ENCODE results near the gene EFHC1.
"Not testable (repeated sequence)": the region's sequence is repeated elsewhere in the genome, so short reads cannot be mapped to it uniquely, and the experiment has no call there.

The EFHC1 gene

GRCh38 chr6:52457096-52457495, 37.0 kb downstream of the EFHC1 start:
- TF ChIP-seq CTCF (conservative IDR thresholded peaks at IDR 0.05; ENCODE audit: control insufficient read depth, insufficient read depth, low read depth, low read length) = no peak

GRCh38 chr6:52461194-52461593, 41.1 kb downstream of the EFHC1 start:
- not testable (repeated sequence) for H3K4me3 ChIP-seq (ENCODE audit: control insufficient read depth, low read depth, low read length); DNase-seq (ENCODE audit: low read depth)

More at GRCh38 chr6:52457096-52457495, 37.0 kb downstream of the EFHC1 start:
- no peak for DNase-seq (ENCODE audit: low read depth)
- H3K4me3 ChIP-seq (ENCODE audit: control insufficient read depth, low read depth, low read length) = no peak overlapping the region

GRCh38 chr6:52474173-52474572, 54.0 kb downstream of the EFHC1 start:
- DNase-seq (ENCODE audit: low read depth) = no peak
- H3K4me3 ChIP-seq (ENCODE audit: control insufficient read depth, low read depth, low read length) = no peak overlapping the region
- TF ChIP-seq CTCF (conservative IDR thresholded peaks at IDR 0.05; ENCODE audit: control insufficient read depth, insufficient read depth, low read depth, low read length) = no peak

DNA sequence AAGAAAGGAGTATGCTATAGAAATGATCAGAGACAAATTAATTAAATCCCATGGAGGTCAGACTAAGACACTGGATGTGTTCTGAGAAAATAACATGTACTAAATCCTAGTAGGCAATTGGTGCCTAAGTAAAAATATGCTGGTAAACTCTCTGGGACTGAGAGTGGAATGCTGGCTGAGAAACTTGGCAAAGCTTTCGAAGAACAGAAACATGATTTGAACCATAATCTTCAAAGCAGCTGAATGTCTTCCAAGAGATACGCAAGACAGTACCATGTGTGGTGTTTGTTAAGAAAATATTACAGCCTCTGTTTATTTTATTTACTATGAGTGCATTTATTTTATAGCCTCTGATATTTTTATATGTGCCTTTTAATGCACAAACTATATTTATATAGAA, 55.2 kb downstream of the EFHC1 start:
- no peak for TF ChIP-seq CTCF (conservative IDR thresholded peaks at IDR 0.05; ENCODE audit: control insufficient read depth, insufficient read depth, low read depth, low read length)
- DNase-seq (ENCODE audit: low read depth) = no peak
- no peak overlapping the region for H3K4me3 ChIP-seq (ENCODE audit: control insufficient read depth, low read depth, low read length)

DNA sequence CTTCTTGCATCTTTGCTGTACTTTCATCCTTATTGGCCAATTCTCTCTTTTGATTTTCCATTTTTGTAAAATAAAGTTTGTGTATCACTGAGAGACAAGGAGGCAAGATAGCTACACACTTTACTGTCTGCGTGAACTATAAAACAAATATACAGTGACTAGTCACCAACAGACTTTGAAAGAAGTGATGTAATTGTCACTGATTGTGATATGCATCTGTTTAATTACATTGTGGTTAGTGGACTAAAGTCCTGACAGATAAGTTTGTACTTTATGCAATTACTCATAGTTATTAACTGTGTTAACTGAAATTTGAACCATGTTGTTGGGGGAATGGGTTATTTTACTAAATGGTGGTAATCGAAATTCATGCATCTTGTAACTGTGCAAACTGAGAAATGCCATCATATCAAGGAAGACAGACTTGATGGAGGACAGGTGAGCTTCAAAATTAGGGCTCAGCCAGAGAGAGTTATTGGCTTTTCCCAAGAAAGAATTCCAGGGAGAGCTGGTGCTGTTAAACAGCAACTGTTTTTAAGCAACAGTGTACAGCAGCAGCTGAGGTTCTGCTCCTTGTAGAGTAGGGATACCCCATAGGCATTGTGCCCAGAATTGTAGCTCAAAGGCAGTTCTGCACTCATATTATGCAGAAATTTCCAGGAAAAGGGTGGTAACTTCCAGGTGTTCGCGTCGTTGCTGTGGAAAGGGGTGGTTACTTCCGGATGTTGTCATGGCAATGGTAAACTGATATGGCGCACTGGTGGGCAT, 62.9 kb downstream of the EFHC1 start:
- TF ChIP-seq CTCF (conservative IDR thresholded peaks at IDR 0.05; ENCODE audit: control insufficient read depth, insufficient read depth, low read depth, low read length) = no peak
- no peak for DNase-seq (ENCODE audit: low read depth)
- H3K4me3 ChIP-seq (ENCODE audit: control insufficient read depth, low read depth, low read length) = no peak overlapping the region

- TF ChIP-seq CTCF (conservative IDR thresholded peaks at IDR 0.05; ENCODE audit: control insufficient read depth, insufficient read depth, low read depth, low read length) = no peak
- no peak overlapping the region for H3K4me3 ChIP-seq (ENCODE audit: control insufficient read depth, low read depth, low read length)
- no peak for DNase-seq (ENCODE audit: low read depth)
Observed at GRCh38 chr6:52483671-52484003, 63.5 kb downstream of the EFHC1 start.

- no peak for TF ChIP-seq CTCF (conservative IDR thresholded peaks at IDR 0.05; ENCODE audit: control insufficient read depth, insufficient read depth, low read depth, low read length)
- H3K4me3 ChIP-seq (ENCODE audit: control insufficient read depth, low read depth, low read length) = no peak overlapping the region
- no peak for DNase-seq (ENCODE audit: low read depth)
Observed at GRCh38 chr6:52489881-52490280, 69.7 kb downstream of the EFHC1 start.
